ENCODE data around the gene IFT27.

DNA sequence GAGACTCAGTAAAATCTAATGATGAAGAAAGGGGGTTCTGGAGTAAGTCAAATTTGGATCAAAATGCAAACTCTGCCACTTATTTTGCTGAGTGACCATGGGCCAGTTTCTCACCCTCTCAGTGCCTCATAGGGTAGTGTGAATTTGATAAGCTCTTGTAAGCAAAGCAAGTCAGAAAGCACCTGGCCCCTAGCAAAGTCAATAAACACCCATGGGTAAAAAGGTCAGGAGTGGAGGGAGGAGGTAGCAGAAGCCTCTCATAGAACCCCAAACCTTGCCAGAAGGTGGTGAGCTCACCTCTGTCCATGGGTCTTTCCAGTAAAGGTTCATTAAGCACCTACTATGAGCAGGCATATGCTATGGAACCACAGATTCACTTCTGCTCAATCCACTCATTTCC is 53.9 kb downstream of the IFT27 start:
- TF ChIP-seq GATA3 (IDR thresholded peaks at IDR 0.05; ENCODE audit: low read depth, low read length) (no peak), GATA2 (IDR thresholded peaks at IDR 0.05; ENCODE audit: low read depth, low read length) (no peak)
